GM12864 (cell line): ENCODE results near the gene ZNF470.

ENCODE experiments used
- DNase-seq: peaks from one replicate; pipeline ENCODE4 v3.0.0-alpha.2; 2011; ENCODE audit warnings: low read depth
- H3K4me3 ChIP-seq: 2 replicates; pipeline ENCODE4 v1.5.1; 2011; ENCODE audit warnings: mild to moderate bottlenecking, low read depth, low read length, control low read depth
- CTCF ChIP-seq: IDR thresholded peaks from 2 replicates; pipeline ENCODE4 v1.5.1; 2011; ENCODE audit warnings: low read depth, mild to moderate bottlenecking, moderate library complexity, low read length, control low read depth, inconsistent platforms; ENCODE audit errors: missing control alignments

Gene ZNF470

GRCh38 chr19:56547535-56547934 lies 19.7 kb upstream of the ZNF470 start:
- H3K4me3 ChIP-seq, result no peak overlapping the region
- no peak for DNase-seq
- no peak for TF ChIP-seq CTCF

- DNase-seq, result no peak
- H3K4me3 ChIP-seq, result no peak overlapping the region
- TF ChIP-seq CTCF, result no peak
Observed at GRCh38 chr19:56554272-56554869, 12.9 kb upstream of the ZNF470 start.

GRCh38 chr19:56562766-56563165 lies 4.5 kb upstream of the ZNF470 start:
- no peak overlapping the region for H3K4me3 ChIP-seq
- TF ChIP-seq CTCF, result no peak
- DNase-seq, result no peak

GRCh38 chr19:56566904-56567273 lies 379 bp upstream of the ZNF470 start:
- no peak for DNase-seq
- peak overlapping the region; percentile 93 for H3K4me3 ChIP-seq
- no peak for TF ChIP-seq CTCF

- no peak for TF ChIP-seq CTCF
- H3K4me3 ChIP-seq, result no peak overlapping the region
- DNase-seq, result no peak
Observed at GRCh38 chr19:56572589-56572988, 5.3 kb downstream of the ZNF470 start.

- no peak for DNase-seq
- TF ChIP-seq CTCF, result no peak
- H3K4me3 ChIP-seq, result no peak overlapping the region
Observed at GRCh38 chr19:56573914-56574313, 6.6 kb downstream of the ZNF470 start.

GRCh38 chr19:56577719-56578602 lies 10.7 kb downstream of the ZNF470 start:
- no peak overlapping the region for H3K4me3 ChIP-seq
- TF ChIP-seq CTCF, result no peak

More at GRCh38 chr19:56577719-56578602, 10.7 kb downstream of the ZNF470 start:
- DNase-seq, result no peak
